ENCODE data around the gene TRIM16.

DNA sequence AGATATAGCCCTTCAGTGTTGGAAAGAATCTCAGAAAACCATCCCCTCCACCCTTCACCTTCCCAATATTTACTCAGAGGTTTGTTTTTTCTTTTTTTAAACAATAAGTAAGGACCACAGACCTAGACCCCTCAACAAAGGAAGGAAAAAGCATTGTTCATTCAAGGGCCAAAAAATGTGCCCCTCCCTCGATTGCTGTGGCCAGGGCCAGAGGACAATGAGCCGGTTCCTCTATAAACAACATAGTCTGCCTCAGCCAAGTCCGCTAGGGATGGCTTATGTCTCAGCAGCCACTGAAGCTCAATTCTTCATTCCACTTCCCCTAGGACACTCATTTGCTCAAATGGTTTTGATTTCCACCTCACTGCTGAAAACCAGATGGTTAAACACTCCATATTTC is 24.0 kb downstream of the TRIM16 start:
- TF ChIP-seq, protein P1, sequence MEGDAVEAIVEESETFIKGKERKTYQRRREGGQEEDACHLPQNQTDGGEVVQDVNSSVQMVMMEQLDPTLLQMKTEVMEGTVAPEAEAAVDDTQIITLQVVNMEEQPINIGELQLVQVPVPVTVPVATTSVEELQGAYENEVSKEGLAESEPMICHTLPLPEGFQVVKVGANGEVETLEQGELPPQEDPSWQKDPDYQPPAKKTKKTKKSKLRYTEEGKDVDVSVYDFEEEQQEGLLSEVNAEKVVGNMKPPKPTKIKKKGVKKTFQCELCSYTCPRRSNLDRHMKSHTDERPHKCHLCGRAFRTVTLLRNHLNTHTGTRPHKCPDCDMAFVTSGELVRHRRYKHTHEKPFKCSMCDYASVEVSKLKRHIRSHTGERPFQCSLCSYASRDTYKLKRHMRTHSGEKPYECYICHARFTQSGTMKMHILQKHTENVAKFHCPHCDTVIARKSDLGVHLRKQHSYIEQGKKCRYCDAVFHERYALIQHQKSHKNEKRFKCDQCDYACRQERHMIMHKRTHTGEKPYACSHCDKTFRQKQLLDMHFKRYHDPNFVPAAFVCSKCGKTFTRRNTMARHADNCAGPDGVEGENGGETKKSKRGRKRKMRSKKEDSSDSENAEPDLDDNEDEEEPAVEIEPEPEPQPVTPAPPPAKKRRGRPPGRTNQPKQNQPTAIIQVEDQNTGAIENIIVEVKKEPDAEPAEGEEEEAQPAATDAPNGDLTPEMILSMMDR (IDR thresholded peaks at IDR 0.05) = no peak
- no peak for TF ChIP-seq ZFX (IDR thresholded peaks at IDR 0.05; ENCODE audit: borderline replicate concordance)
